T-helper 9 cell (primary cell): ENCODE results near the gene CBFA2T2.
"Not testable (repeated sequence)": the region's sequence is repeated elsewhere in the genome, so short reads cannot be mapped to it uniquely, and the experiment has no call there.

ENCODE experiments used
- DNase-seq: peaks from one replicate; pipeline ENCODE4 v3.0.0-alpha.2; 2020

The CBFA2T2 gene

GRCh38 chr20:33508015-33508414 is 18.1 kb downstream of the CBFA2T2 start:
- not testable (repeated sequence) for DNase-seq

GRCh38 chr20:33509057-33509456 is 19.2 kb downstream of the CBFA2T2 start:
- DNase-seq = not testable (repeated sequence)

- DNase-seq = not testable (repeated sequence)
These were observed 22.0 kb downstream of the CBFA2T2 start for GRCh38 chr20:33511876-33512275.

GRCh38 chr20:33515569-33516216 is 25.8 kb downstream of the CBFA2T2 start:
- DNase-seq = no peak

GRCh38 chr20:33516882-33517281 is 27.0 kb downstream of the CBFA2T2 start:
- no peak for DNase-seq

GRCh38 chr20:33518071-33518470 is 28.2 kb downstream of the CBFA2T2 start:
- DNase-seq = no peak

- no peak for DNase-seq
These were observed 31.6 kb downstream of the CBFA2T2 start for GRCh38 chr20:33521461-33521860.

GRCh38 chr20:33522256-33522820 is 32.4 kb downstream of the CBFA2T2 start:
- DNase-seq = no peak

- DNase-seq = no peak
These were observed 34.4 kb downstream of the CBFA2T2 start for GRCh38 chr20:33524261-33524660.

- DNase-seq = no peak
These were observed 36.9 kb downstream of the CBFA2T2 start for GRCh38 chr20:33526769-33527168.

GRCh38 chr20:33531047-33531877 is 41.4 kb downstream of the CBFA2T2 start:
- no peak for DNase-seq

- DNase-seq = no peak
These were observed 42.0 kb downstream of the CBFA2T2 start for GRCh38 chr20:33531885-33532284.

GRCh38 chr20:33532753-33533459 is 43.0 kb downstream of the CBFA2T2 start:
- no peak for DNase-seq

- DNase-seq = not testable (repeated sequence)
These were observed 45.8 kb downstream of the CBFA2T2 start for GRCh38 chr20:33535717-33536116.

GRCh38 chr20:33537608-33538007 is 47.7 kb downstream of the CBFA2T2 start:
- DNase-seq = no peak

GRCh38 chr20:33539129-33539528 is 49.2 kb downstream of the CBFA2T2 start:
- DNase-seq = no peak

GRCh38 chr20:33540427-33540826 is 50.5 kb downstream of the CBFA2T2 start:
- no peak for DNase-seq

- no peak for DNase-seq
These were observed 51.2 kb downstream of the CBFA2T2 start for GRCh38 chr20:33541074-33541473.

GRCh38 chr20:33541797-33542196 is 51.9 kb downstream of the CBFA2T2 start:
- DNase-seq = no peak

- DNase-seq = no peak
These were observed 55.9 kb downstream of the CBFA2T2 start for GRCh38 chr20:33545763-33546162.

- no peak for DNase-seq
These were observed 59.5 kb downstream of the CBFA2T2 start for GRCh38 chr20:33549229-33549999.

- DNase-seq = no peak
These were observed 61.9 kb downstream of the CBFA2T2 start for GRCh38 chr20:33551778-33552177.
